GM19043 (cell line): ENCODE measurements around the gene ABITRAM.
"Not testable (repeated sequence)": the region's sequence is repeated elsewhere in the genome, so short reads cannot be mapped to it uniquely, and the experiment has no call there.

Source experiments
- ATAC-seq: cut with Tn5 transposase; IDR thresholded peaks from one replicate; pipeline ENCODE4 v1.9.1; 2021; ENCODE audit warnings: low read depth; ENCODE audit not compliant: unreplicated experiment

Gene ABITRAM, protein sequence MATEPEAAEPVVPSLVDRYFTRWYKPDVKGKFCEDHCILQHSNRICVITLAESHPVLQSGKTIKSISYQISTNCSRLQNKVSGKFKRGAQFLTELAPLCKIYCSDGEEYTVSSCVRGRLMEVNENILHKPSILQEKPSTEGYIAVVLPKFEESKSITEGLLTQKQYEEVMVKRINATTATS

DNA sequence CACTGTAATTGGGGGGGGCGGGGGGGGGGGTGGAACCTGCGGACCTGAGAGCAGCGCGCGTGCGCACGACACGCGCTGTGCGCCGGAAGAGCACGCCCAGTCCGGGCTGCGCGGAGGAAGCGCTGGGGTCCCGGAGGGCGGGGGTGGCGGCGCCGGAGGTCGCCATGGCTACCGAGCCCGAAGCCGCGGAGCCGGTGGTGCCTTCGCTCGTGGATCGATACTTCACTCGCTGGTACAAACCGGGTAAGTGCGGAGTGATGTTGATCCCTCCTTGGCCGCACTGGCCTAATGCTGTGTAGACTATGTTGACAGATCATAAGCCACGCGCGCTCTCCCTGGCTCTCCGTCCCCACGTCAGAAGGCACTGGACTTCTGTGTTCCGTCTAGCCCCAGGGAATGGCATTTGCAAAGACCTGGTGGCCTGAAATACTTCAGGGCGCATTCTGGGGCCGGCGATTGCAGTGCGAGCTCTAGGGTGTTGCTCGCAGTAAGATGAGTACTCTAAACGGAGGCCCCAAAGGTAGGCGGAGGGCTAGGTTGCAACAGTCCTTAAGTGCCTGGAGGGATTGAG, at the start of gene ABITRAM:
Gene ABITRAM (plus strand): TSS at position 78 of the 571 bp plus-strand sequence. CDS start 87 bp downstream, at position 165.
- peak; percentile 77 for ATAC-seq

- ATAC-seq: no peak
Observed at GRCh38 chr9:108884701-108885100, 49.5 kb upstream of the ABITRAM start.

DNA sequence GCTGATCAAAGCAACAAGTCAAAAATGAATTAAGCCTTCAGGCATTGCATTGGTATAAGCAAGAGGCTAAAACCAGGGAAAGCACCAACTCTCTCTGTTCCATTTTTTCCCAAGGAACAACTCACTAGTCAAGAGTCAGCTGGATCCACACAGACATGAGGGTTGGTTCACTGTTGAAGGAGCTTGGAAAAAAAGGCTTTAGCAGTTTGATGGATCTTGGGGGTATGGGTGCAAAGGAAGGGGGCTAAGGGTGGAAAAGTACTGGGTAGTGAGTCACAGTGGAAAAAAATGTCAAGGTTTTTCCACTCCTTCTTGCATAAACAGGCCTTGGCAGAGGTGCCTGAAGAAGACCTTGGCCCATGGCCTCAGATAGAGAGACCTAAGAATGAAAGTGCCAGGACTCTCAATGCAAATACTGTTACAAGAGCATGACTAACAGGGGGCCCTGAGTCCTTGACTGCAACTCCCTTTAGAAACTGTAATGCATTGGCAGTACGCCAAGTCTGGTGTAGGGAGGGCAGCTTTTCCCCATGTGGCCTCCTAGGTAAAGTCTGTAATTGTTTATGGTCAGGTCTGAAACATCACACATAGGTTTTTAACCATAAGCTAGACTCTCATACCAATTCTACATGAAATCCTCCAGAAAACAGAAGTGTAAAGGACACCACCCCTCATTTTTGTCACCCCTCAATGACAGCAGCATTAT, 48.4 kb upstream of the ABITRAM start:
- peak; percentile 99 for ATAC-seq

DNA sequence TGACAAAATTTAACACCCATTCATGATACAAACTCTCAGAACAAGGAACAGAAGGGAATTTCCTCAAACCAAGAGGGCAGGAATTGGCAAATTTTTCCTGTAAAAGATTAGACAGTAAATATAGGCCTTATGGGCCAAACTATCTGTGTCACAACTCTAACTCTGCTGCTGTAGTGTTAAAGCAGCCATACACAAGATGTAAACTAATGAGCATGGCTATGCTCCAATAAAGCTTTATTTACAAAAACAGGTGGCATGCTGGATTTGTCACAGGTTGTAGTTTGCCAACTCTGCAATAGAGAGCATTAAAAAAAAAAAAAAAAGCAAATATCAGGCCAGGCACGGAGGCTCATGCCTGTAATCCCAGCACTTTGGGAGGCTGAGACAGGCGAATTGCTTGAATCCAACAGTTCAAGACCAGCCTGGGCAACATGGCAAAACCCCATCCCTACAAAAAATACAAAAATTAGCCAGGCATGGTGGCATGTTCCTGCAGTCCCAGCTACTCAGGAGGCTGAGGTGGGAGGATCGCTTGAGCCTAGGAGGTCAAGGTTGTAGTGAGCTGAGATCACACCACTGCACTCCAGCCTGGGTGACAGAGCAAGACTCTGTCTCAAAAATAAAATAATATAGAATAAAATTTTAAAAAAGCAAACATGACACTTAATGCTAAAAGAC, 47.5 kb upstream of the ABITRAM start:
- ATAC-seq: not testable (repeated sequence)

GRCh38 chr9:108889649-108890067, 44.5 kb upstream of the ABITRAM start:
- no peak for ATAC-seq

- ATAC-seq: no peak
Observed at GRCh38 chr9:108894225-108894997, 39.8 kb upstream of the ABITRAM start.

GRCh38 chr9:108897324-108898096, 36.7 kb upstream of the ABITRAM start:
- ATAC-seq: no peak

DNA sequence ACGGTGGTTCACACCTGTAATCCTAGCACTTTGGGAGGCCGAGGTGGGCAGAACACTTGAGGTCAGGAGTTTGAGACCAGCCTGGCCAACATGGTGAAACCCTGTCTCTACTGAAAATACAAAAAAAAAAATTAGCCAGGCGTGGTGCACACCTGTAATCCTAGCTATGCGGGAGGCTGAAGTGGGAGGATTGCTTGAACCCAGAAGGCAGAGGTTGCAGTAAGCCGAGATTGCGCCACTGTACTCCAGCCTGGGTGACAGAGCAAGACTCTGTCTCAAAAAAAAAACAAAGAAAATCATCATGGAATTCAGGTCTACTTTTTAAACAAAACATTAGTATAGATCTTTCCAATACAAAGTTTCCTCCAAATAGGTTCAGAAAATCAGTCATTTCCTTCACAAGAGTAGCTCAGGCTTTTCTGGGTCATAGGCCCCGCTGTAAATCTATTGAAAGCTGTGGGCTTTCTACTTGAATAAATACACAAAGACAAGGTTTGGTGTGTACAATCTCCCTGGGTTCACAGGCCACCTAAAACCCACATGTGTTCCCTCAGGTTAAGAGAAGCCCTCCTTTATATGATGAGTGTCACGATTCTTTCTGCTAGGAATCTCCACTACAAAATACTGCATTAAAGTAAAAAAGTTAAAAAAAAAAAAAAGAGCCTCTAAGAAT, 35.0 kb upstream of the ABITRAM start:
- not testable (repeated sequence) for ATAC-seq

GRCh38 chr9:108900176-108900575, 34.0 kb upstream of the ABITRAM start:
- ATAC-seq: no peak

DNA sequence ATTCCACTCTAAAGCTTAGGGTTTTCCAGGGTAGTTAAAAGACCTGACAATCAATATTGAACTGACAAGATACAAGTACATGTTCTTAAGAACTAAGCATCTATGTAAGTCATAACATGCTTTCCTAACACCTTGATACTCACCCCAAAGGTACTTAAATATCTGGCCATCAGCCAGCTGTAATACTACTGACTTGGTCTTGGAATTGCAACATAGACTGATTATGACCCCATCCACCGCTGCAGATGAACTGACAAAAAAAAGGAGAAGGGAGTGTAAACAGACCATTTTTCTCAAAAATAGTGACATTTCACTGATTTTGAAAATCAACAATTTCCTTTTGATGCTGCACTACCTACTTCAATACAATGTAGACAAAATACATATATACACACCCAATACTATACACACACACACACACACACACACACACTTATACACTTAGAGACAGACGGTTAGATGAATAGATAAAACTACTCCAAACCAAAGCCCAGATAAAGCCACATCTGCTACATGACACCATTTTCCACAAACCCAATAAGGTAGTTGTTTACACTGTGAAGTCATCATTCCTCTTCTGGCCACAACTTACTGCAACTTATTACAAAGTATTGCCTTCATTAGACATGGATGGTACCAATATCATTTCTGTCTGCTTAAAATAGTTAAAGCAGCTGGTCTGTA, 30.6 kb upstream of the ABITRAM start:
- no peak for ATAC-seq

DNA sequence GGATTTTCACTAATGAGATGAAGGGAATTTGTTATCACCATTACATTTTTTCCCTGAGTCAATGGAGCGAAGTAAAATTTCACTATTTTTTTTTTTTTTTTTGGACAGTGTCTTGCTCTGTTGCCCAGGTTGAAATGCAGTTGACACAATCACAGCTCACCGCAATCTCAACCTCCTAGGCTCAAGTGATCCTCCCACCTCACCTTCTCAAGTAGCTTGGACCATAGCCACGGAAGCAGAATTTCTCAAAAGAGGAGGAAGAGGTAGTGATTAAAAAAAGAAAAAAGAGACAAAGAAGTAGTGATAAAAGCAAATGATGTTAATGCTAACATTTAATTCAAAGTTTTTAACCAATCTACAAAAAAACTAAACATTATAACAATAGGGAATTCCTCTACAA, 30.0 kb upstream of the ABITRAM start:
- ATAC-seq: no peak

DNA sequence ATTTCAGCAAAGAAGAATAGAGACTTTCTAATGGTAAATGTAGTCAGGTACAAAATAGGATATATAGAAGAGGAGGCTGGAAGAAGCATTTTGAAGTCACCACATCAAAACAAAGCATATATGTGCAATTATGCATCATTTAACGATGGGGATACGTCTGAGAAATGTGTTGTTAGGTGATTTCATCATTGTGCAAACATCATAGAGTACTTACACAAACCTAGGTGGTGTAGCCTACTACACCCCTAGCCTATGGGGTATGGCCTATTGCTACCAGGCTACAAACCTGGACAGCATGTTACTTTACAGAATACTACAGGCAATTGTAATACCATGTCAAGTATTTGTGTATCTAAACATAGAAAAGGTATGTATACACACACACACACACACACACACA, 28.7 kb upstream of the ABITRAM start:
- ATAC-seq: no peak

GRCh38 chr9:108910402-108910801, 23.8 kb upstream of the ABITRAM start:
- ATAC-seq: no peak

- no peak for ATAC-seq
Observed at GRCh38 chr9:108910914-108911313, 23.3 kb upstream of the ABITRAM start.

DNA sequence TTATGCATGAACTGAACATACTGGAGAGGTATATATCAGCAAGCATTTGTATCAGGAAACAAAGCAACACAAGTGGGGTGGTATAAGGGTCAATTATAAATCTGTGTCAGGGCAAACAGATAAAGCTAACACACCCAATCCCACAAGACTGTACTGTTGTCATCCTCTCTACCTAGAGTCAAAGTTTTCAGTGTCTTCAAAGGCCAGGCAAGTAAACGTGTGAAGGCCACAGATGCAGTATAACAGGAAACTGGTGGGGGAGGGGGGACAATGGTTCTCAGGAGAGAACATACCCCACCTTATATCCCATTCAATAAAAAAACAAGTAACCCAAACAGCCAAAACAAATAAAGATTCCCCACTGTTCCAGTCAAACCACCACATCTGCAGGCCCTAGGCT, 22.4 kb upstream of the ABITRAM start:
- ATAC-seq: no peak

DNA sequence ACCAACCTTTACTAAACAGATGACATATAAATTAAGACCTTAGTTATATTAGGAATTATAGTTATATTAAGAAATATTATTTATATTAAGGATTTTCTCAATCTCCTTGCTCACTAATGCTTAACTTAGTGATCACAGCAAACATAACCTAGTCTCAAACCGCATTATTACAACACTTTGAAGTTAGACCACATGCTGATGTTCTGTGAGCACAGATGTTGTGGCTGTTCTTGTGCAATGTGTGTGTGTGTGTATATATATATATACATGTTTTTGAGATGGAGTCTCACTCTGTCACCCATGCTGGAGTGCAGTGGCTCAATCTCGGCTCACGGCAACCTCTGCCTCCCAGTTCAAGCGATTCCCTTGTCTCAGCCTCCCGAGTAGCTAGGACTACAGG, 20.8 kb upstream of the ABITRAM start:
- ATAC-seq: no peak

- no peak for ATAC-seq
Observed at GRCh38 chr9:108919517-108919916, 14.7 kb upstream of the ABITRAM start.

DNA sequence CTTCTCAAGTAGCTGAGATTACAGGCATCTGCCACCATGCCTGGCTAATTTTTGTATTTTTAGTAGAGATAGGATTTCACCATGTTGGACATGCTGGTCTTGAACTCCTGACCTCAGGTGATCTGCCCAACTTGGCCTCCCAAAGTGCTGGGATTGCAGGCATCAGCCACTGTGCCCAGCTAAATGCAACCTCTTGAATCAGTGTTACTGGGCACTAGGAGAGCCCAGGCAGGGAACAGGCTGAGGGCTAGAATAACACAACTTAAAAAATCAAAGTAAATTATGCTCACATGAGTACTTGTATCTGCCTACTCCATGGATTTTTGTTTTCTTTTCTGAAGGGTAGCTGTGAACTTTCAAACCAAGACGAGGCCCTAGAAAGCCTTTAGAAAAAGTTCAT, 13.8 kb upstream of the ABITRAM start:
- ATAC-seq: not testable (repeated sequence)

DNA sequence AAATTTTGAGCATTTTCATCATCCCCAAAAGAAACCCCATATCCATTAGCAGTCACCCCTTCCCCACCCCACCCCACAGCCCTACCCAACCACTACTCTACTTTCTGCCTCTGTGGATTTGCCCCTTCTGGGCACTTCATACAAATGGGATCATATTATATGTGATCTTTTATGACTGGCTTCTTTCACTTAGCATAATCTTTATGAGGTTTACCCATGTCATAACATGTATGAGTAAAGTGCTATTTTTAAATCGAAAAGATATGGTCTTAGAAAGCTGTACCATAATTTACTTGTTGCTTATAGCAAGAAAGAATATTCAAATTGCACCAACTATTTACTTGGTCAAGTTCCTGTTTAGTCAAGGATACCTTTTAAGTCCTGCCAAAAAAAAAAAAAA, 13.0 kb upstream of the ABITRAM start:
- ATAC-seq: no peak
